Measurements from ENCODE around the gene GTF2IRD1. TPM values are rescaled to one million over a fixed set of nuclear protein-coding genes. Genes with fewer than 3 reads are reported as not detected.

GTF2IRD1 gene
- total RNA-seq, 1 experiment from 2014 or later: 14.9 TPM

- ChIA-PET CTCF (no interaction called here), POLR2A (ENCODE audit: unreplicated experiment) (interaction anchor here (0.7 kb wide), 1 partner anchor 102 kb away, joined by 3 read pairs; no protein-coding TSS in a partner anchor)
- no peaks in the 10 kb centered on the region for H3K27me3 ChIP-seq (ENCODE audit: low read length)
- no peaks in the 10 kb centered on the region for H3F3A ChIP-seq (ENCODE audit: low read length, unreplicated experiment)
- H3K27ac ChIP-seq (ENCODE audit: low read length): no peak overlapping the region
- H3K4me3 ChIP-seq (ENCODE audit: low read length): no peak overlapping the region
- H3K79me2 ChIP-seq (ENCODE audit: low read length): no peaks in the 10 kb centered on the region
- no peak overlapping the region for H2AFZ ChIP-seq (ENCODE audit: low read length)
- H3K4me2 ChIP-seq (ENCODE audit: low read length): no peak overlapping the region
- no peaks in the 10 kb centered on the region for H3K36me3 ChIP-seq (ENCODE audit: low read depth, low read length)
- H3K4me1 ChIP-seq (ENCODE audit: insufficient read depth, low read length): no peaks in the 10 kb centered on the region
- H3K9me3 ChIP-seq (ENCODE audit: low read length): no peaks in the 10 kb centered on the region
- intact Hi-C loops (cut with micrococcal nuclease): loop anchor here (1.0 to 10.0 kb wide), 2 partner anchors 31 to 59 kb away; no protein-coding TSS in a partner anchor
- H3K9ac ChIP-seq (ENCODE audit: low read length): no peak overlapping the region
- DNase-seq (peak; percentile 55), ATAC-seq (peak; percentile 50; the same call in 1 of the 2 replicates)
- no peak for TF ChIP-seq EZH2 (IDR thresholded peaks at IDR 0.05; ENCODE audit: low read length, unreplicated experiment)
- TF ChIP-seq, protein P1, sequence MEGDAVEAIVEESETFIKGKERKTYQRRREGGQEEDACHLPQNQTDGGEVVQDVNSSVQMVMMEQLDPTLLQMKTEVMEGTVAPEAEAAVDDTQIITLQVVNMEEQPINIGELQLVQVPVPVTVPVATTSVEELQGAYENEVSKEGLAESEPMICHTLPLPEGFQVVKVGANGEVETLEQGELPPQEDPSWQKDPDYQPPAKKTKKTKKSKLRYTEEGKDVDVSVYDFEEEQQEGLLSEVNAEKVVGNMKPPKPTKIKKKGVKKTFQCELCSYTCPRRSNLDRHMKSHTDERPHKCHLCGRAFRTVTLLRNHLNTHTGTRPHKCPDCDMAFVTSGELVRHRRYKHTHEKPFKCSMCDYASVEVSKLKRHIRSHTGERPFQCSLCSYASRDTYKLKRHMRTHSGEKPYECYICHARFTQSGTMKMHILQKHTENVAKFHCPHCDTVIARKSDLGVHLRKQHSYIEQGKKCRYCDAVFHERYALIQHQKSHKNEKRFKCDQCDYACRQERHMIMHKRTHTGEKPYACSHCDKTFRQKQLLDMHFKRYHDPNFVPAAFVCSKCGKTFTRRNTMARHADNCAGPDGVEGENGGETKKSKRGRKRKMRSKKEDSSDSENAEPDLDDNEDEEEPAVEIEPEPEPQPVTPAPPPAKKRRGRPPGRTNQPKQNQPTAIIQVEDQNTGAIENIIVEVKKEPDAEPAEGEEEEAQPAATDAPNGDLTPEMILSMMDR (conservative IDR thresholded peaks at IDR 0.05; ENCODE audit: low read depth, low read length): peak; percentile 41; the same call in 1 of the 2 replicates
- H4K20me1 ChIP-seq (ENCODE audit: low read length): no peaks in the 10 kb centered on the region
- H3K9me2 ChIP-seq (replicated peaks; ENCODE audit: low read length): no peaks in the 10 kb centered on the region
- no TSS peak for BruUV-seq (replicated peaks)
Measured at GRCh38 chr7:74625446-74625845, 171.7 kb downstream of the GTF2IRD1 start.

- no peaks in the 10 kb centered on the region for H4K20me1 ChIP-seq (ENCODE audit: low read length)
- no peaks in the 10 kb centered on the region for H3F3A ChIP-seq (ENCODE audit: low read length, unreplicated experiment)
- intact Hi-C loops (cut with micrococcal nuclease): loop anchor here (10.0 kb wide), 1 partner anchor 57 kb away; no protein-coding TSS in a partner anchor
- H3K27ac ChIP-seq (ENCODE audit: low read length): no peak overlapping the region
- POLR2A ChIA-PET (ENCODE audit: unreplicated experiment): interaction anchor here (0.5 kb wide), 1 partner anchor 30 kb away, joined by 20 read pairs; the partner anchor contains the start of gene GTF2I
- BruUV-seq (replicated peaks): no TSS peak
- TF ChIP-seq EZH2 (IDR thresholded peaks at IDR 0.05; ENCODE audit: low read length, unreplicated experiment) (no peak), EZH2phosphoT487 (IDR thresholded peaks at IDR 0.05; ENCODE audit: borderline replicate concordance, low read length) (no peak)
- TF ChIP-seq, protein P1 (conservative IDR thresholded peaks at IDR 0.05; ENCODE audit: low read depth, low read length): no peak
- H3K9ac ChIP-seq (ENCODE audit: low read length): no peak overlapping the region
- H3K9me3 ChIP-seq (ENCODE audit: low read length): no peaks in the 10 kb centered on the region
- H3K27me3 ChIP-seq (ENCODE audit: low read length): no peaks in the 10 kb centered on the region
- no peaks in the 10 kb centered on the region for H3K79me2 ChIP-seq (ENCODE audit: low read length)
- H3K36me3 ChIP-seq (ENCODE audit: low read depth, low read length): no peaks in the 10 kb centered on the region
- H3K9me2 ChIP-seq (replicated peaks; ENCODE audit: low read length): no peaks in the 10 kb centered on the region
- DNase-seq: no peak
- CTCF ChIA-PET: no interaction called here
- no peak overlapping the region for H2AFZ ChIP-seq (ENCODE audit: low read length)
- ATAC-seq: no peak
- H3K4me2 ChIP-seq (ENCODE audit: low read length): no peak overlapping the region
- no peaks in the 10 kb centered on the region for H3K4me1 ChIP-seq (ENCODE audit: insufficient read depth, low read length)
- no peak overlapping the region for H3K4me3 ChIP-seq (ENCODE audit: low read length)
Measured at GRCh38 chr7:74627661-74628411, 174.1 kb downstream of the GTF2IRD1 start.

DNA sequence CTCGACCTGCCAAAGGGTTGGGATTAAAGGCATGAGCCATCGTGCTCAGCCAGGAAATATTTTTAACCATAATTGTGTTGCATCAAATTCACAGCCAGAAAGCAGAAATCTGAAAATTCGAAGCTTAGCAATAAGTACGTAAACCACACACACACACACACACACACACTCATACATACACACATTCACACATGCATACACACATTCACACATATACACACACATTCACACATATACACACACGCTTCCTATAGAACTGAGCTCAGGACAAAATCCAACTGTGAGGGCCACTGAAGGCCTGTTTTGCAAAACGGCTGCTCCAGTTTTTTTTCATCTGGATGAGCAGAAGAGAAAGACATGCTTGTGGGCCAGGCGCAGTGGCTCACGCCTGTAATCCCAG is 178.8 kb downstream of the GTF2IRD1 start:
- no peak overlapping the region for H3K9ac ChIP-seq (ENCODE audit: low read length)
- TF ChIP-seq, protein P1 (conservative IDR thresholded peaks at IDR 0.05; ENCODE audit: low read depth, low read length): no peak
- no peak for TF ChIP-seq EZH2 (IDR thresholded peaks at IDR 0.05; ENCODE audit: low read length, unreplicated experiment)
- no peak for TF ChIP-seq EZH2phosphoT487 (IDR thresholded peaks at IDR 0.05; ENCODE audit: borderline replicate concordance, low read length)
- ChIA-PET POLR2A (ENCODE audit: unreplicated experiment) (interaction anchor here (0.5 kb wide), 1 partner anchor 90 kb away, joined by 3 read pairs; no protein-coding TSS in a partner anchor), CTCF (no interaction called here)
- DNase-seq (no peak), ATAC-seq (no peak)
- H3K4me3 ChIP-seq (ENCODE audit: low read length): no peak overlapping the region
- no peaks in the 10 kb centered on the region for H3K9me2 ChIP-seq (replicated peaks; ENCODE audit: low read length)
- H4K20me1 ChIP-seq (ENCODE audit: low read length): no peaks in the 10 kb centered on the region
- H3K79me2 ChIP-seq (ENCODE audit: low read length): no peaks in the 10 kb centered on the region
- no peaks in the 10 kb centered on the region for H3F3A ChIP-seq (ENCODE audit: low read length, unreplicated experiment)
- peaks cover 17% of the 10 kb centered on the region for H3K4me1 ChIP-seq (ENCODE audit: insufficient read depth, low read length)
- no peak overlapping the region for H3K27ac ChIP-seq (ENCODE audit: low read length)
- H3K9me3 ChIP-seq (ENCODE audit: low read length): no peaks in the 10 kb centered on the region
- no peaks in the 10 kb centered on the region for H3K27me3 ChIP-seq (ENCODE audit: low read length)
- no TSS peak for BruUV-seq (replicated peaks)
- no peak overlapping the region for H2AFZ ChIP-seq (ENCODE audit: low read length)
- intact Hi-C loops (cut with micrococcal nuclease): no loop called here
- H3K4me2 ChIP-seq (ENCODE audit: low read length): no peak overlapping the region
- no peaks in the 10 kb centered on the region for H3K36me3 ChIP-seq (ENCODE audit: low read depth, low read length)

All from PC-3 (cell line).